Skeletal muscle cell (primary cell): ENCODE results near the gene TBATA.
"Not testable (repeated sequence)": the region's sequence is repeated elsewhere in the genome, so short reads cannot be mapped to it uniquely, and the experiment has no call there.

Experiments
- DNase-seq: peaks from one replicate; pipeline ENCODE4 v3.0.0-alpha.2; 2010; ENCODE audit warnings: low read depth
- H3K4me3 ChIP-seq: 2 replicates; pipeline ENCODE4 v1.5.1; 2011; ENCODE audit warnings: low read depth, mild to moderate bottlenecking, control low read depth, low read length, moderate library complexity

The TBATA gene

DNA sequence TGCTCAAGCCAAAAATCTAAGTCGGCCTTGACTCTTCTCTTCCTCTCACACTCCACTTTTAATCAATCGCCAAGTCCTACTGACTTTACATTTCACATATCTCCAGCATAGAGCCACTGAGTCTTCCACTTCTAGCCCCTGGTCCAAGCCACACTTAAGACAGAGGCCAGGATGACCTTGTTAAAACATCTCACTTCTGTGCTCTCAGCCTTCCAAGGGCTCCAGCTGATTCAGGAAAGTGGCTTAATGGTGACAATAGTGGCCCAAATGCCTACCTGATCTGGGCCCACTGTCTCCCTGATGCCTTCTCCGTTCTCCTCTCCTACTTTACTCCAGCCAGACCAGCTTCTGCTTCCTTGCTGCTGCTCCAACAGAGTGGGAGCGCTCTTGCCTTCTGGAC is 4.4 kb downstream of the TBATA start:
- DNase-seq = no peak
- H3K4me3 ChIP-seq = no peak overlapping the region

DNA sequence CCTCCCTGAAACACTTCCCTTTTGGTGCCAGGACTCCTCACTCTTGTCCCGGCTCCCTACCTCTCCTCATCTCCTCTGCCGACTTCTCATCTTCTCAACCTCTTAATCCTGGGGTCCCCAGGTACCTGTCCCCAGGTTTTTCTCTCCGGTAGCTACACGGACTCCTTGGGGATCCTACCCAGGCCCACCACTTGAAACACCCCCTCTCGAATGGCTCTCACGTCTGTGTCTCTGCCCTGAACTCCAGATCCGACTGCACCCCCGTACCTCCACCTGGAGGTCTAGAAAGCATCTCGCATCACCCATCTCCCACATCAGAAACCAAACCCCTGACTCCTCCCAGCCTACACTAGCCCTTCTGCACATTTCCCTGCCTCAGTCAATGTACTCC is 4.8 kb downstream of the TBATA start:
- no peak overlapping the region for H3K4me3 ChIP-seq
- no peak for DNase-seq

DNA sequence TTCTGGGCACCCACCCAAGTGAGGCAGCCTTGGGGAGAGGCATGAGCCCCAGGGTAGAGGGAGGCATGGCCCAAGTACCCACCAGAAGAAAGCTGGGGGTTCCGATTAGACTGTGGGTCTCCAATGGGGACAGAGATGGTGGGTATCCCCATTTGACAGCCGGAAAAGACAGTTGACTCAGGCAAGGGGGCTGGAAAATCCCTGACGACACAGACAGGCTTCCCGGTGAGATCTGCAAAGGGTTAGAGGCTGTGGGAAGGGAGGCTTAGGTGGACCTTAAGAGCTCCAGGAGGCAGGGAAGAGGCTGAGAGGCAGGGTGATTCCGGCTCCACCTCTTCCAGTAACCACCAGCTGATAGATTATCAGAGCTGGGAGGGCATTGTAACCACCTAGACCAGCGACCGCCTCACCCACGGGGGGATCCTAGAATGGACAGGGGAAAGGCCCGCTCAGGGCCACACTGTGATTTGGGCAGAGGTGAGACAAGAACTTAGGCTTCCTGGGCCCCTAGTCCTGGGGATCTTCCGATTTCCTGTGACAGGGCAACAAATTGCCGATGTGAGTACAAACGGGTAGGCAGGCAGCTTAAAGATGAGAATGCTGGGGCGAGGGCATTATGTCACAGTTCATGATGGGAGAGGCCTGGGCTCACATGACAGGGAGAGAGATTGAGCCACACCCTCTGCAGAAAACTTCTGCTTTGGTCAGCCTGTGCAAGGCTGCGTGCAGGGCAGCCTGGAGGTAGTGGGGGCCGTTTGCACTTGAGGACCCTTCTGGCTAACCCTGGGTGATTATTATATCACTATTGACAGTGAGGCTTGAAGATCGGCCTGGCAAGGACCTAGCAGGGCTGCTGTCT is 5.4 kb downstream of the TBATA start:
- H3K4me3 ChIP-seq = no peak overlapping the region
- no peak for DNase-seq

DNA sequence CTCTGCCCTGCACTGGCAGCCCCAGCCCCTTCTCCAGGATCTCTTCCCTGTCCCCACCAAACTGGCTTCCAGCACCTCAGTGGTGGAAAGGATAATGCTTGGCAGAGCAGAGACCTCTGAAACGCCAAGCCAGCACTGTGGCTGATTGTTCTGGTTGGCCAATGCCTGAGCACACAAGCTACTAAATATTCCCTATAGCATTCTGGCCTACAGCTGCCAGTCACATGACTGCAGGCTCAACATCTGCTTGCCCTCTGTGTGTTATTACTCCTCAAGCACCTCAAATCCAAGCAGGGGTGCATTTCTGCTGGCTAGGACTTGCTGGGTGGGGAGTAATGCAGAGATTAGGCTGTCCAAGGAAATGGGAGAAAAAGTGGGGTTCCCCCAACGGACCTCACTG is 6.1 kb downstream of the TBATA start:
- H3K4me3 ChIP-seq = no peak overlapping the region
- DNase-seq = no peak

DNA sequence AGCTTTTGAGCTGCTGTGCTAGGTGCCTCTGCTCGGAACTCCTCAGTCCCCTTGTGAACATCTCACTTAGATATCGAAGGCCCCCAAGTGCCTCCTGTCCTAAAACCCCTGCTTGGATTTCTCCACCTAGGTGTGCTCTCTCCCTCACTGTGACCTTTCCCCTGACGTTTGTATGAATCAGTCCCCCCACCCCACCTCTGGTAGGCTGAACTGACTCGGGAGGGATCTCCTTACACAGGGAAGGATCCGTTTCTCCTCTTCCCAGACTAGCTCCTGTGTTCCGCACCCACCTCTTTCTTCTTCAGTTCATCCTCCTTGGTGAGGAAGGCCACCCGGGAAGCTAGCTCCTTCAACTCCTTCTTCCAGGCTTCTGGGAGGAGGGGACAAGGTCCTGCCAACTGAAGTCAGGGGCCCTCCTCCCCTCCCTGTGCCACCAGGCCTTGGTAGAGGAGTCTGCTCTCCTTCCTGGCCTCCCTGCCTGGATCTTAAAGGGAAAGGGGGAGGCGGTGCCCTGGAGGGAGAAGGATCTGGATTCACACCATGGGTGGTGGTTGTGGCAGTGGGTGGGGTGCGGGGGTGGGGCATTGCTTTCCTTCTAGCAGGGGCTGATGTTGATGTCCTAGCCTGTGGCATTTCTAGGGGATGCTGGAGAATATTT is 6.8 kb downstream of the TBATA start:
- no peak for DNase-seq

DNA sequence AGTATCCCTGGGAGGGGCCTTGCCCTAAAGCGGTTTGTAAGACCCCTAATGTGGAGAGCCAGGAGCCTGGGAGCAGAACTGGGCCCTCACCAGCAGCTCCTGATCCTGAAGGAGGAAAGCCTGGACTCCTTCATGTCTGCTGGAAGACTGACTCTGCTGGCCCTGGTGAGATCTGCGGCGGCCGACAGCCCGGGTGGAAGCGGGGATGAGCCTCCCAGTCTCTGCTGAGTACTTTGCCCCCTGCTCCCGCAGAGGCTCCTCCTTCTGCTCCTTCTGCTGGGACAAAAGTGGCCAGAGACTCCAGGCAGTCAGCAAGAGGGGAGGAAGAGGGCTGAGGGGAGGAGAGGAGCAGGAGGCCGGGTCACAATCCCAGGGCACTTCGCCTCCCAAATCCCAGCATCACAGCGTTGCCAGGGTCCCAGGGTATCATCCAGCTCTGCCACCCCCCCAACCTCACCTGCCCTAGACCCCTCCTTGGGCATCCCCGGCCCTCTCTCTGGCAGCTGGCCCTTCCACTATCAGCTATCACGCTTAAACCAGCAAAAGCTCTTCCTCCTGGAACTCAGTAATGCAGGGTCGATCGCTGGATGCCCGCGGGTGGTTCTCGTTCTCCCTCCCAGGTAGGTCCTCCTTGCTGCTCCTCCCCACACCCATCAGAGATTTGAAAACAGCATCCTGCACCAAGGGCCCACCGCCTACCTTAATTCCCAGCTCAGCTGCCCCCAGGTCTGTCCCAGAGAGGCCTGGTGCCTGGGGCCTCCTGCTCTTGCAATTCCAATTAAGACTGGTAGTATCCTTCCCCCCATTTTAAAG is 7.9 kb downstream of the TBATA start:
- no peak overlapping the region for H3K4me3 ChIP-seq
- DNase-seq = no peak

More for the DNA sequence above, 6.8 kb downstream of the TBATA start:
- H3K4me3 ChIP-seq = no peak overlapping the region

DNA sequence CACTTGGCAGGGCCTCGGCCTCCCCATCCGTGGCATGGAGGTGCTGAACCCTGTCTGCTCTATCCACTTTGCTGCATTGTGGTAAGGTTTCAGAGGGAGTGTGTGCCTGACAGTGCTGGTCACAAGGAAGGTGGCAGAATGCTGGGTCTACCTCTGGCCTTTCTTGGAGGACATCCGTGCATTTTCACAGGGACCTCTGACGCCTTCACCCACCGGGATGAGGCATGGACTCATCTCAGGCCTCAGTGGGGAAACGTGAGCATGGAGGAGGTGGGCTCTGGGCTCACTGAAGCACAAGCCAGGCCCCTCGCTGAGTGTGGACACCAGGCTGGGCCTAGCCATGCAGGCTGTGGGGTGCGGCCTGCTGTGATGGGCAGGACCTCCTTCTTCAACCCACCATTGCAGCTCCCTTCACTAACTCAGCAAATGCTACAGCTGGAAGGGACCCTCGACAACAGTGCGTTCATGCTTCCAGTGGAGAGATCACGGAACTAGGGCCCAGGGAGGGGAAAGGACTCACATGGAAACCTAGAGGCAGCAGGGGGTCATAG is 8.6 kb downstream of the TBATA start:
- no peak overlapping the region for H3K4me3 ChIP-seq
- DNase-seq = no peak

DNA sequence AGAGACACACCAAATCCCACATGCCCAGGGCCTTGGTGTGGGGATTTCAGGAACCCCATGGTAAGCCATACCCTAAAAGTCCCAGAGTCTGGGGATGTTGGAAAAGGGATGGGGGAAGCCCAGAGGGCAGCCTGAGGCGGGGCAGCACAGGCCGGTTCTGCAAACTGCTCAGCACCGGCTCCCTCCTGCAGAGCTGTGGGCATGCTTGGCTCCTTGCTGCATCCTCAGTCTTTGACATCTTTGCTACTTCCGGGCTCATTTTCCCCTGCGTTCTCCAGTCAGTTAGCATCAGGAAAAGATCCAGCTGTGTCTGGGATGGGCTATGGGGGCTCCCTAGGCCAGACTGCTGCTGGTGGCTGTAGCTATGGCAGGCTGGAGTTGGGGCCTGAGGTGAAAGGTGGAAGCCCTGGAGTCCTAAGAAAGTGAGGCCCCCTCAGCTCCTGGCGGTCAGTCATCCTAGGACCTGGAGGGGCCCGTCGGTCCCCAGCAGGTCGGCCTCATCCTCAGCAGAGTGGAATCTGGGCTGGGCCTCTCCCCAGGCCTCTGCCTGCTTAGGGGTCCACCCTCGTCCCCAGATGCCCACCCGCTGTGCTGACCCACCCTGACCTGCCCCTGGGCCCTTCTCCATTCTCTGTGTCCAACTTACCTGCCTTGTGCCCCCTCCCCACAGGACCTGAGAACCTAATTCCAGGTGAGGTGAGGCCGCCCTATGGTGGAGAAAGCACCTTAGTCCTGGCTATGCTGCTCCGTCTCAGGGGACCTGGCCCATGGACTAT is 9.3 kb downstream of the TBATA start:
- no peak for DNase-seq
- no peak overlapping the region for H3K4me3 ChIP-seq

DNA sequence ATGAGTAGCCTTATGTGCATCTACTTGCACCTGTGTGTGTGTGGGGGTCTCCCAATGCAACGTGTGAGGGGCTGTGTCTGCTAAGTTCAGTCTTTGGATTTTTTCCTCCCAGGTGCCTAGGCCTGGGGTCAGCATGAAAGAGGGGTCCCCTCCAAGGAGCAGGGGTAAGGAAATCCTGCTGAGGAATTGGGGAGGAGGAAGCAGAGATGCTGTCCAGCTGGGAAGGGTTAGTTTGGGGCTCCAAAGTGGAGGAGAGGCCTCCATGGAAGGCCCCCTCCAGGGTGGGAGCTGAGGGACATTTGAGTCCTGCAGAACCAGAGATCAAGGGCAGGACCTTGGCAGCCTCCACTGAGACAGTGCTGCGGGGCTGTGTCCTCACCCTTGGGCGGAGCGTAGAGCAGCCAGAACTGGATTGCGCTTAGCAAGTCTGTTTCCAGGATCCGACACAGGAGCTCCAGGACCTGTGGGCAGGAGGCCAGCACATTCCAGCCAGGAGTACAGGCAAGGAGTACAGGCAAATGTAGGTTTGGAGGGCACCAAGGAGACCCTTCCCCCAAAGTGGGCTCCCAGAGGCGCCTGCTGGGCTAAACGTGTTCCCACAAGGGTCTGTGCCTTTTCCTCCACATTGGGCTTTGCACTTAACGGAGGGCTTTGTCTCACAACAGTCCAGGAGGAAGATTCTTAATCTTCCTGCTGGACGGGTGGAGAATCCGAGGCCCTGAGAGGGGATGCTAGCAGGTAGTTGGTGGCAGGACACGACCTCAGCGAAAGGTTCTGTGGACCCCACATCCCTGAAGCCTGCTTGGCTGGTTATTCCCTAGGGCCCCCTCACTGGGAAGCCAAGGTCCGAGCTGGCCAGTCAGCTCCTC is 10.1 kb downstream of the TBATA start:
- H3K4me3 ChIP-seq = no peak overlapping the region
- DNase-seq = no peak

DNA sequence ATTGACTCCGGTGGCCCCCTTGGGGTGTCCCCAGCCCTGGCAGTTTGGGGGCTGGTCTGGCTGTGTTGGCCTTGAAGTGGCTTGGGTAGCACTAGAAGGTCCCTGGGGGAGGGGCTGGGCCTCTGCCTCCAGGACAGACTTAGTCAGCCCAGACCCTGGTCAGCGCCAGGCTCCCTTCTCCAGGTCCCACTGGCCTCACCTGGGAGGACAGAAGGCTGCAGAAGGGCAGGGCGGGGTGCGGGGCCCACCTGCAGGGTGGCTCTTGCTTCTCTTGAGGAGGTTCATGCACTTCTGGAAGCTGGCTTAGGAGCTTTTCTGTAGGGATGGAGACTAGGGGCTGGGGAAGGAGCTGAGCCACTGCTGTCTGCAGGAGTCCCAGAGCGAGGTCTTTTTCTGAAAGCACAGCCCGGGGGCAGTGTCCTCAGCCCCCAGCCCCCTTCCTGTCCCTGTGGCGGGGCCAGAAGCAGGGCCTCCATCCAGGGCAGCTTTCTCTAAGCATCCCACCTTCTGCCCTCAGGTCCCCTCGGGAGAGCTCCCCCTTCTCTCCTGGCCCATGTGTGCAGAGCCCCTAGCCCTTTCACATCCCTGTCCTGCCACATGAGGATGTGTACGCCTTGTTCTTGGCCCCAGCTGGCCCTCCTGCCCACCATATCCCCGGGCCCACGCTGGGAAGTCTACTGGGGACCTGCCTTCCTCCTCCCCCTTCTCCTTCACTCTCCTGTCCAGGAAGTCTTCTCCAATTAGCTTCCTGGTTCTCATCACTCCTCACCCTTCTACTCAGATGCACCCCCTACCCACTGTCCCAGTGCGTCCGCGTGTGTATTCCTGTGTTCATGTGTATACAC is 11.0 kb downstream of the TBATA start:
- no peak overlapping the region for H3K4me3 ChIP-seq
- DNase-seq = no peak

DNA sequence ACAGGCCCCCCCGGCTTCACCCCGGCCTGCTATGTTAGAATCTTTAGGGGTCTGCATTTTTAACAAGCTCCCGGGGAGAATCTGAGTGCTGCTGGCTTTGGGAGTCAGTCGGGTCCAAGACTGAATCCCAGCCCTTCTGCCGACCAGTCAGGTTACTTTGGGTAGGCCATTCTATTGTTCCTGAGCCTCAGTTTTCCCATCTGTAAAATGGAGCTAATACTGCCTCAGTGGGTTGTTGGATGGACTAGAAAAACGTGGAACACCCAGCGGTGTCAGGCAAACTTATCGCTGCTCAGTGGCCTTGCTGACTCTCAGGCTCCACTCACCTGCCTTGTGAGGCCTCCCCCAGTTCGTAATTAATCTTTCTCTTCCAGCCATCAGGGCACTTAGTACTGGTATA is 11.7 kb downstream of the TBATA start:
- H3K4me3 ChIP-seq = no peak overlapping the region
- DNase-seq = no peak

DNA sequence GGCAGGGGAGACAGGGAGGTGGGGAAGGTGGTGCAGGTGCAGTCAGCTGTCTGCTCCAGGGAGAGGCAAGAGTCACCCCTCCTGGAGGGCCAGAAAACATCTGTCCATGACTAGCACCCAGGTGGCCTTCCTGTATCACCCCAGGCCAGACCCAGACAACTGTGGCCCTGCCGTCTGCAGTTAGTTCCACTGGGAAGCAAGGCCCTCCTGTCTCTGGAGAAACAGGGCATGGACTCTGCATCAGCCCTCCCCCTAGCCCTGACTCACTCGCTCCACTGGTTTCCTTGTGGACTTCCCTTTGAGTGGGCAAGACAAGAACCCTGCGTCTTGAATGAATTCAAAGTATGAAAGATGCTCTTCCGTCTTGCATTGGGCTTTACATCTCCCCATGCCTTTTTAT is 12.6 kb downstream of the TBATA start:
- H3K4me3 ChIP-seq = no peak overlapping the region
- no peak for DNase-seq

DNA sequence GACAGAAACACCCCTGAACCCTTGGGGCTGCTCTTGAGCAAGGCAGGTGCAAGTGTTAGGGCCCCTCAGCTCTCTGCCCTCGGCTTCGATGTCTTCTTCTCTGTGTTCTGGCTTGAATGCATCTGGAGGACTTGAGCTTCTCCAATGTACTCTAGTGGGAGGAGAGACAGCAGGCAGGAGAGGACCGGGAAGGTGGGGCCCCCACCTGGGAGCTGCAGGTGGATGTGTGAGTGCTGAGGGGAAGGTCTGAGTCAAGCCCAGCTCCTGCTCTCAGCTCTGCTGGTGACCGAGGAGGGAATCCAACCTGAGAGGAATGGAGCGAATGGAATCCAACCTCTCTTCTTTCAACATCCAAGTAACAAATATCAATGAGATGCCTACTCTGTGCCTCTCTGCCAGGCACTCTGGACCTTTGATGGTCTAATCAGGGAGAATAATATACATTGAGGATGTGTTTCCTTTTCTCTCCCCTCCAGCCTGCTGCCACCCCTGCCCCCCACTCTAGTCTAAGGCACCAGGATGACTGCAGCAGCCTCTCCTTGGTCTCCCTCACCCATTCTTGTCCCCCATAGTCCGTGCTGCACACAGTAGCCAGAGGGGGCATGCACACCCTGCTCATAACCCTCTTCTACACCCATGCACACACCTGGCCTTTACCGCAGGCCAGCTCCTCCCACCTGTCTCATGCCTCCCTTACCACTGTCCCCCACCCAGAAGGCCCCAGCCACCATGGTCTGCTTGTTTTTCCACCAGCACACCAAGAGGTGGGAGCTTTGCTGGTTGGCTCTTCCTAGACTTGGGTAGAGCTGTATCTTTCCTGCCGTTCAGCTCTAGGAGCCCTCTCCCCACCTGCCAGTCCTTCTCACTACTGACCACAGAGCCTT is 13.6 kb downstream of the TBATA start:
- DNase-seq = no peak
- H3K4me3 ChIP-seq = no peak overlapping the region

DNA sequence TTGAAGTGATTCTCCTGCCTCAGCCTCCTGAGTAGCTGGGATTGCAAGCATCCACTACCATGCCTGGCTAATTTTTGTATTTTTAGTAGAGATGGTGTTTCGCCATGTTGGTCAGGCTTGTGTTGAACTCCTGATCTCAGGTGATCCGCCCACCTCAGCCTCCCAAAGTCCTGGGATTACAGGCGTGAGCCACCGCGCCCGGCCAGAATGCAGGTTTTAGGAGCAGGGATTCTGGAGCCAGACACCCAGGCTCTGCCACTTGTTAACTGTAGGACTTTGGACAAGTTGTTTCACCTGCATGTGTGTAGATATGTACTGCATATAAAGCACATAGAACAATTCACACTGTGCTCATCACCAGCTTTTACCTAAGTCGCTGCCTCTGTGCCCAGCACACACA is 14.7 kb downstream of the TBATA start:
- not testable (repeated sequence) for H3K4me3 ChIP-seq, DNase-seq

DNA sequence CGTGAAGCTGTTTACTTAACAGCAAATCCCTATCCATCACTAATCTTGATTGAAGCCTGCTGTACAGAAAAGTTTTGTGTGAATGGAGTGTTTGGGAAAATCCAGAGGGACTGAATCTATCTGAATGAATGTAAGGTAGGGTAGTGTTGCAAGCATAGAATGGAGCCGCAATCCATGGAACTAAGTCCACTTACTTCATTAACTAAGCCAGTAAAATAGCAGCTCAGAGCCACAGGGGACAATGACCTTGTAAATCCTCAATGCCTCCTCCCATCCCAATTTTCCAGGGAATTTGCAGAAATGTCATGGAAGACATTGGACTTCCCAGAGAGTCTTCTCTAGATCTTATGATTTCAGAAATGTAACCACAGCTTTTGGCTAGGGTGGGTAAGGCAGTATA is 15.2 kb downstream of the TBATA start:
- no peak overlapping the region for H3K4me3 ChIP-seq
- no peak for DNase-seq

DNA sequence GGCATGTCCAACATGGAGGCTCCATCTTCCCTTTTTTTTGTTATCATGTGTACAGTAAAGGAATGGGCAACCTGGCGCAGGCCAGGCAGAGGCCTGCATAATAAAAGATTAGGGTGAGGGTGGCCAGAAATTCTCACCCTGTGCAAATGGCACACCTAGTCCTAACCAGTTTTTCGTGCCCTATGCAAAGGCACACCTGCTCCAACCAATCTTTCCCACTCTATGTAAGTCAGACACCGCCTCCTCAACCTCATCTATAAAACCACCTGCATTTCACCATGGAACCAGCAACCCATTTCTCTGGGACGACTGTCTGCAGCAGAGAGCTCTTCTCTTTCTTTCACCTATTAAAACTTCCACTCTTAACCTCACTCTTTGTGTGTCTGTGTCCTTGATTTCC is 16.1 kb downstream of the TBATA start:
- DNase-seq = no peak

More for the DNA sequence above, 16.1 kb downstream of the TBATA start:
- no peak overlapping the region for H3K4me3 ChIP-seq
